Natural killer cell (primary cell): ENCODE results near the gene CD151. TPM values are rescaled to one million over a fixed set of nuclear protein-coding genes. Genes with fewer than 3 reads are reported as not detected.

Experiments used
- ATAC-seq, 3 donors: fragments of 150-1000 bp in 2 of 3; fragments of 200-7000 bp in 1 of 3; cut with Tn5 transposase; 1 replicate in 1 of 3; 2 replicates in 2 of 3; pipeline ENCODE4 v1.10.0; 2021; ENCODE audit warnings: mild to moderate bottlenecking in 2 of 3, moderate library complexity in 2 of 3
- DNase-seq, 2 donors: peaks; one replicate each; pipeline versions ENCODE4 v3.0.0 to v3.0.0-alpha.2; 2013 to 2021; ENCODE audit warnings: mixed read lengths in 1 of 2
- H3K27ac ChIP-seq: one replicate; pipeline ENCODE4 v1.5.1; 2013; ENCODE audit warnings: mild to moderate bottlenecking, low read length
- H3K27me3 ChIP-seq: one replicate; pipeline ENCODE4 v1.6.1; 2013; ENCODE audit warnings: low read length; ENCODE audit not compliant: control insufficient read depth, insufficient read depth
- H3K36me3 ChIP-seq: one replicate; pipeline ENCODE4 v1.6.1; 2013; ENCODE audit warnings: low read length; ENCODE audit not compliant: control insufficient read depth, insufficient read depth
- H3K4me1 ChIP-seq: one replicate; pipeline ENCODE4 v1.6.1; 2013; ENCODE audit warnings: low read length; ENCODE audit not compliant: control insufficient read depth, insufficient read depth
- H3K4me3 ChIP-seq: one replicate; pipeline ENCODE4 v1.5.1; 2013; ENCODE audit warnings: low read length
- H3K9me3 ChIP-seq: one replicate; pipeline ENCODE4 v1.6.1; 2013; ENCODE audit warnings: low read length; ENCODE audit not compliant: control insufficient read depth, insufficient read depth
- H3K27ac Mint-ChIP-seq, 2 donors: one replicate each; pipeline ENCODE4 v1.8.0; 2022; ENCODE audit warnings: mild to moderate bottlenecking in 2 of 2, mixed read lengths in 2 of 2, moderate library complexity in 1 of 2
- H3K27me3 Mint-ChIP-seq, 2 donors: one replicate each; pipeline ENCODE4 v1.8.0; 2022; ENCODE audit warnings: low read depth in 2 of 2, mixed read lengths in 2 of 2
- H3K36me3 Mint-ChIP-seq: one replicate; pipeline ENCODE4 v1.8.0; 2022; ENCODE audit warnings: mixed read lengths
- H3K4me1 Mint-ChIP-seq, 2 donors: one replicate each; pipeline ENCODE4 v1.8.0; 2022; ENCODE audit warnings: mixed read lengths in 2 of 2
- H3K4me3 Mint-ChIP-seq: one replicate; pipeline ENCODE4 v1.8.0; 2022; ENCODE audit warnings: mild to moderate bottlenecking, moderate library complexity, mixed read lengths
- H3K9me3 Mint-ChIP-seq, 2 donors: one replicate each; pipeline ENCODE4 v1.8.0; 2022; ENCODE audit warnings: mixed read lengths in 2 of 2
- CTCF ChIP-seq: fragments of 200-600 bp; IDR thresholded peaks from one replicate; pipeline ENCODE4 v1.8.0; 2022; ENCODE audit warnings: antibody characterized with exemption
- WGBS: methylation state at CpG from one replicate; pipeline ENCODE4 v1.1.7; 2013; ENCODE audit warnings: missing lambda C conversion rate; ENCODE audit not compliant: insufficient coverage; 5-methylcytosine and 5-hydroxymethylcytosine counted together
- intact Hi-C: fragments of 100-400 bp; cut with micrococcal nuclease; formaldehyde crosslinking; loops from one replicate; pipeline ENCODE4 v1.14.2; 2022
- total RNA-seq, 4 donors: library from RNA; stranded (reverse); fragments of 120-200 nt in 1 of 4; gene quantifications; one replicate each; pipeline versions ENCODE4 v1.2.3 to v1.2.4, GENCODE V29; 2013 to 2022

The CD151 gene
- total RNA-seq, 3 donors from 2014 or later (not counting 1 experiment from before 2014, with no cell fraction given) = 40.9 to 68.3 (median 52.9) TPM

GRCh38 chr11:792535-792821, 40.3 kb upstream of the CD151 start:
- peaks cover 0 to 18% of the 10 kb centered on the region in 2 donors for H3K4me1 Mint-ChIP-seq
- Histone ChIP-seq H3K9me3 (no peaks in the 10 kb centered on the region), H3K36me3 (peaks cover 24% of the 10 kb centered on the region), H3K4me3 (no peak overlapping the region), H3K27me3 (peaks cover 8% of the 10 kb centered on the region), H3K4me1 (peaks cover 47% of the 10 kb centered on the region), H3K27ac (no peak overlapping the region)
- intact Hi-C loops = no loop called here
- WGBS = 93% methylated on average over 15 of the region's 15 CpGs
- ATAC-seq = no peak
- no peaks in the 10 kb centered on the region for H3K27me3 Mint-ChIP-seq
- H3K4me3 Mint-ChIP-seq = no peak overlapping the region
- H3K9me3 Mint-ChIP-seq = no peaks in the 10 kb centered on the region
- DNase-seq = no peak
- H3K27ac Mint-ChIP-seq = no peak overlapping the region
- H3K36me3 Mint-ChIP-seq = no peaks in the 10 kb centered on the region
- no peak for TF ChIP-seq CTCF

DNA sequence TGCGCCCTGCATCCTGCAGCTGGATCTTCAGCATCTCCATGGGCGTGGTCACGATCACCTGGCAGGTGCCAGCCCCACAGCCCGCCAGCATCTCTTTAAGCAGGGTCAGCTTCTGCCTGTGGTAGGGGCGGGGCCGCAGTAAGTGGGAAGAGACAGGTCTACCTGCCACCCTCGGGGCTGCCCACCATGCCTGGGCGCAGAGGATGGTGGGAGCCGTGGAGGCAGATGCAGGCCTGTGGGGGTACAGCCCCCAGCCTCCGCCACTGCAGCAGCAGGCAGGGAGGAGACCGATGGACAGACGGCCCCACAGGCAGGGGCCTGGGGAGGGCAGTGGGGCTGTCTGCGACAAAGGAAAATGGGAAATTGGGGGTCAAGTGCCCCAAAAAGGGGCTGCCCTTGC, 39.9 kb upstream of the CD151 start:
- WGBS = 93% methylated on average over 13 of the region's 13 CpGs
- Histone ChIP-seq H3K27me3 (peaks cover 8% of the 10 kb centered on the region), H3K36me3 (peaks cover 24% of the 10 kb centered on the region), H3K9me3 (no peaks in the 10 kb centered on the region), H3K4me1 (peaks cover 43% of the 10 kb centered on the region), H3K27ac (no peak overlapping the region), H3K4me3 (no peak overlapping the region)
- DNase-seq (no peak), ATAC-seq (no peak)
- Mint-ChIP-seq H3K9me3 (no peaks in the 10 kb centered on the region), H3K36me3 (no peaks in the 10 kb centered on the region), H3K27me3 (no peaks in the 10 kb centered on the region), H3K27ac (no peak overlapping the region), H3K4me1 (peaks cover 0 to 18% of the 10 kb centered on the region in 2 donors), H3K4me3 (no peak overlapping the region)
- no peak for TF ChIP-seq CTCF
- intact Hi-C loops = no loop called here

GRCh38 chr11:793556-793955, 39.2 kb upstream of the CD151 start:
- H3K27me3 Mint-ChIP-seq = no peaks in the 10 kb centered on the region
- peaks cover 24% of the 10 kb centered on the region for H3K36me3 ChIP-seq
- TF ChIP-seq CTCF = no peak
- no peak overlapping the region for H3K4me3 ChIP-seq
- WGBS = over 99% methylated on average over 7 of the region's 7 CpGs
- no peak overlapping the region for H3K4me3 Mint-ChIP-seq
- no peaks in the 10 kb centered on the region for H3K36me3 Mint-ChIP-seq
- no peak overlapping the region for H3K27ac ChIP-seq
- H3K4me1 ChIP-seq = peaks cover 40% of the 10 kb centered on the region
- no peaks in the 10 kb centered on the region for H3K9me3 ChIP-seq
- H3K4me1 Mint-ChIP-seq = peaks cover 0 to 18% of the 10 kb centered on the region in 2 donors
- no peak overlapping the region for H3K27ac Mint-ChIP-seq
- no peak for ATAC-seq
- intact Hi-C loops = no loop called here
- no peaks in the 10 kb centered on the region for H3K9me3 Mint-ChIP-seq
- H3K27me3 ChIP-seq = peaks cover 8% of the 10 kb centered on the region
- no peak for DNase-seq

DNA sequence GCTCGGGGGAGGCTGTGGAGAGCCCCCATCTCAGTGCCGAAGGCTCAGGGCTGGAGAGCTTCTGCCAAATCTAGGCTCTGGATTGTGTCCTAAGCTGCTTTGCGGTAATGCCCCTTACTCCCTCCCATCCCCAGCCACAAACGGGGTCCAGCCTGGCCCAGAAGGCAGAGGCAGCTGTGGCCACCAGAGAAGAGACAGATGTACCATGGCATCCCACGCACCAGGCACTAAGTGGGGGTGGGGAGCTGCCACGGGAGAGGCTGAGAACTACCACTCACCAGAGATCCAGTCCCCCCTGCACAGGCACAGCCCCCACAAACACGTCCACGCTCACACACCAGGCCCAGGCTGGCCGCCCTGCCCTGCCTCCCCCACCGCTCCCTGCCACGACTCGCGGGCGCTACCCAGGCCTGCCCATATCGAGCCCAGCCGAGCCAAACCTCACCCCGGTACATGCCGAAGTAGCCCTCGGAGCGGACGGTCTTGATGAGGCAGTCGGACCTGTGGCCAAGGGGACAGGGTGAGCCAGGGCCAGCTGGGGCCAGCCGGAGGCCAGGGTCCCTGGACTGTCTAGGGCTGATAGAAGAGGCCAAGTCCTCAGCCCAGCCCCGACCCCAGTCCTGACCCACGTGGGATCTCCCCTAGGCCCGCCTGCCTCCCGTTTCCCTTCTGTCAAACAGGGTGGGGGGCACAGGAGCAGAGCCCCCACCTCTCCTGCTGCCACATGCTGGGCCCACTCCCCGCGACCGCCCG, 38.6 kb upstream of the CD151 start:
- ATAC-seq (no peak), DNase-seq (no peak)
- no peak for TF ChIP-seq CTCF
- H3K27ac ChIP-seq = no peak overlapping the region
- peaks cover 24% of the 10 kb centered on the region for H3K36me3 ChIP-seq
- peaks cover 5% of the 10 kb centered on the region for H3K27me3 ChIP-seq
- H3K9me3 ChIP-seq = no peaks in the 10 kb centered on the region
- H3K4me3 ChIP-seq = no peak overlapping the region
- intact Hi-C loops = no loop called here
- no peak overlapping the region for H3K27ac Mint-ChIP-seq
- no peak overlapping the region for H3K4me3 Mint-ChIP-seq
- no peaks in the 10 kb centered on the region for H3K36me3 Mint-ChIP-seq
- WGBS = 95% methylated on average over 31 of the region's 31 CpGs
- peaks cover 0 to 18% of the 10 kb centered on the region in 2 donors for H3K4me1 Mint-ChIP-seq
- H3K9me3 Mint-ChIP-seq = no peaks in the 10 kb centered on the region
- peaks cover 42% of the 10 kb centered on the region for H3K4me1 ChIP-seq
- no peaks in the 10 kb centered on the region for H3K27me3 Mint-ChIP-seq
